Measurements from ENCODE around the gene VIPR2. TPM values are rescaled to one million over a fixed set of nuclear protein-coding genes. Genes with fewer than 3 reads are reported as not detected.

The VIPR2 gene
- total RNA-seq, 1 donor from 2014 or later: 0.07 TPM

GRCh38 chr7:159156436-159157245 lies 12.0 kb upstream of the VIPR2 start:
- Mint-ChIP-seq H3K4me3 (ENCODE audit: unreplicated experiment) (no peak overlapping the region), H3K9me3 (ENCODE audit: low read depth) (no peaks in the 10 kb centered on the region), H3K4me1 (ENCODE audit: low read depth) (no peaks in the 10 kb centered on the region), H3K27ac (ENCODE audit: unreplicated experiment) (no peak overlapping the region), H3K36me3 (ENCODE audit: low read depth) (no peaks in the 10 kb centered on the region), H3K27me3 (ENCODE audit: low read depth) (peaks cover 23% of the 10 kb centered on the region)
- TF ChIP-seq CTCF (IDR thresholded peaks at IDR 0.05): no peak
- no peak for DNase-seq (ENCODE audit: low spot score)

- Mint-ChIP-seq H3K27me3 (ENCODE audit: low read depth) (peaks cover 28% of the 10 kb centered on the region), H3K9me3 (ENCODE audit: low read depth) (no peaks in the 10 kb centered on the region), H3K27ac (ENCODE audit: unreplicated experiment) (no peak overlapping the region), H3K4me3 (ENCODE audit: unreplicated experiment) (no peak overlapping the region), H3K4me1 (ENCODE audit: low read depth) (no peaks in the 10 kb centered on the region), H3K36me3 (ENCODE audit: low read depth) (no peaks in the 10 kb centered on the region)
- no peak for DNase-seq (ENCODE audit: low spot score)
- no peak for TF ChIP-seq CTCF (IDR thresholded peaks at IDR 0.05)
These were observed 10.7 kb upstream of the VIPR2 start for GRCh38 chr7:159155410-159155809.

GRCh38 chr7:159154243-159154642 lies 9.6 kb upstream of the VIPR2 start:
- Mint-ChIP-seq H3K4me3 (ENCODE audit: unreplicated experiment) (no peak overlapping the region), H3K9me3 (ENCODE audit: low read depth) (no peaks in the 10 kb centered on the region), H3K27ac (ENCODE audit: unreplicated experiment) (no peak overlapping the region), H3K4me1 (ENCODE audit: low read depth) (no peaks in the 10 kb centered on the region), H3K36me3 (ENCODE audit: low read depth) (no peaks in the 10 kb centered on the region), H3K27me3 (ENCODE audit: low read depth) (peaks cover 23% of the 10 kb centered on the region)
- no peak for TF ChIP-seq CTCF (IDR thresholded peaks at IDR 0.05)
- DNase-seq (ENCODE audit: low spot score): no peak

- H3K27ac Mint-ChIP-seq (ENCODE audit: unreplicated experiment): no peak overlapping the region
- TF ChIP-seq CTCF (IDR thresholded peaks at IDR 0.05): no peak
- peaks cover 17% of the 10 kb centered on the region for H3K27me3 Mint-ChIP-seq (ENCODE audit: low read depth)
- no peaks in the 10 kb centered on the region for H3K4me1 Mint-ChIP-seq (ENCODE audit: low read depth)
- H3K4me3 Mint-ChIP-seq (ENCODE audit: unreplicated experiment): no peak overlapping the region
- H3K9me3 Mint-ChIP-seq (ENCODE audit: low read depth): no peaks in the 10 kb centered on the region
- DNase-seq (ENCODE audit: low spot score): no peak
- H3K36me3 Mint-ChIP-seq (ENCODE audit: low read depth): no peaks in the 10 kb centered on the region
These were observed 8.8 kb upstream of the VIPR2 start for GRCh38 chr7:159153511-159153910.

- no peaks in the 10 kb centered on the region for H3K9me3 Mint-ChIP-seq (ENCODE audit: low read depth)
- H3K4me3 Mint-ChIP-seq (ENCODE audit: unreplicated experiment): no peak overlapping the region
- no peak for TF ChIP-seq CTCF (IDR thresholded peaks at IDR 0.05)
- no peak overlapping the region for H3K27ac Mint-ChIP-seq (ENCODE audit: unreplicated experiment)
- H3K36me3 Mint-ChIP-seq (ENCODE audit: low read depth): no peaks in the 10 kb centered on the region
- H3K4me1 Mint-ChIP-seq (ENCODE audit: low read depth): no peaks in the 10 kb centered on the region
- no peak for DNase-seq (ENCODE audit: low spot score)
- H3K27me3 Mint-ChIP-seq (ENCODE audit: low read depth): peaks cover 20% of the 10 kb centered on the region
These were observed 8.1 kb upstream of the VIPR2 start for GRCh38 chr7:159152816-159153215.

All from chondrocyte (in vitro differentiated cells).